Erythroblast (primary cell): Measurements from ENCODE around the gene HEXIM1.

Experiments
- GATA1 ChIP-seq: IDR thresholded peaks from 2 replicates; pipeline ENCODE4 v1.6.1; 2011; ENCODE audit warnings: low read depth, mild to moderate bottlenecking, control low read depth, low read length, moderate library complexity
- POLR2A ChIP-seq: IDR thresholded peaks from 2 replicates; pipeline ENCODE4 v1.6.1; 2011; ENCODE audit warnings: mild to moderate bottlenecking, low read length

GRCh38 chr17:45164734-45165269, 16.5 kb downstream of the HEXIM1 start:
- no peak for TF ChIP-seq POLR2A
- no peak for TF ChIP-seq GATA1
